ENCODE measurements around the gene DUS4L.

DUS4L gene

GRCh38 chr7:107622429-107622828 is 58.7 kb downstream of the DUS4L start:
- DNase-seq = no peak

GRCh38 chr7:107622894-107623293 is 59.1 kb downstream of the DUS4L start:
- DNase-seq = no peak

- DNase-seq = no peak
Measured at GRCh38 chr7:107627002-107627401, 63.2 kb downstream of the DUS4L start.

Data from activated CD4-positive, alpha-beta T cell treated with anti-CD3 and anti-CD28 coated beads for 1 hour (primary cell).